HEK293 (cell line): ENCODE results near the gene DDX41.

Source experiments
- SCRT1 ChIP-seq: fragments of 450-650 bp; formaldehyde crosslinking; IDR thresholded peaks from 2 replicates; pipeline ENCODE4 v1.5.1; 2016; ENCODE audit warnings: missing biosample characterization, missing genetic modification characterization, borderline replicate concordance
- SCRT2 ChIP-seq: fragments of 450-650 bp; formaldehyde crosslinking; IDR thresholded peaks from 2 replicates; pipeline ENCODE4 v1.5.1; 2016; ENCODE audit warnings: missing biosample characterization, missing genetic modification characterization
- ZBTB21 ChIP-seq: fragments of 450-650 bp; formaldehyde crosslinking; IDR thresholded peaks from 2 replicates; pipeline ENCODE4 v1.5.1; 2017; ENCODE audit warnings: missing biosample characterization, missing genetic modification characterization
- ZFP69B ChIP-seq: fragments of 450-650 bp; formaldehyde crosslinking; IDR thresholded peaks from 2 replicates; pipeline ENCODE4 v1.5.1; 2016; ENCODE audit warnings: missing biosample characterization, missing genetic modification characterization
- ZNF175 ChIP-seq: fragments of 450-650 bp; formaldehyde crosslinking; IDR thresholded peaks from 2 replicates; pipeline ENCODE4 v1.5.1; 2016; ENCODE audit warnings: missing biosample characterization, missing genetic modification characterization
- ZNF19 ChIP-seq: fragments of 450-650 bp; formaldehyde crosslinking; IDR thresholded peaks from 2 replicates; pipeline ENCODE4; 2016; ENCODE audit warnings: missing biosample characterization, missing genetic modification characterization, low read depth
- ZNF274 ChIP-seq, 2 experiments: fragments of 200-500 bp in 1 of 2; fragments of 450-650 bp in 1 of 2; sonication (Bioruptor generic) in 1 of 2; formaldehyde crosslinking in 1 of 2; IDR thresholded peaks; 2 replicates each; pipeline versions ENCODE4 v1.5.1 to v1.6.1; 2014 to 2016; ENCODE audit warnings: borderline replicate concordance in 1 of 2, inconsistent platforms in 1 of 2, low read length in 1 of 2, missing biosample characterization in 1 of 2, missing genetic modification characterization in 1 of 2
- ZNF324 ChIP-seq: fragments of 450-650 bp; formaldehyde crosslinking; IDR thresholded peaks from 2 replicates; pipeline ENCODE4 v1.5.1; 2016; ENCODE audit warnings: missing biosample characterization, missing genetic modification characterization
- ZNF335 ChIP-seq: fragments of 450-650 bp; formaldehyde crosslinking; conservative IDR thresholded peaks from 2 replicates; pipeline ENCODE4 v1.5.1; 2016; ENCODE audit warnings: missing biosample characterization, missing genetic modification characterization
- ZNF350 ChIP-seq: fragments of 450-650 bp; formaldehyde crosslinking; IDR thresholded peaks from 2 replicates; pipeline ENCODE4 v1.5.0; 2017; ENCODE audit warnings: missing biosample characterization, mild to moderate bottlenecking, missing genetic modification characterization
- ZNF600 ChIP-seq: fragments of 450-650 bp; formaldehyde crosslinking; IDR thresholded peaks from 2 replicates; pipeline ENCODE4 v1.5.1; 2016; ENCODE audit warnings: missing biosample characterization, missing genetic modification characterization
- TF ChIP-seq, protein P1 (sequence below): fragments of 450-650 bp; formaldehyde crosslinking; IDR thresholded peaks from 2 replicates; pipeline ENCODE4 v1.5.1; 2017; ENCODE audit warnings: missing biosample characterization, missing genetic modification characterization
- TF ChIP-seq, protein P2 (sequence below): fragments of 450-650 bp; formaldehyde crosslinking; IDR thresholded peaks from 2 replicates; pipeline ENCODE4 v1.5.1; 2016; ENCODE audit warnings: missing biosample characterization, missing genetic modification characterization
- TF ChIP-seq, protein P3 (sequence below): fragments of 450-650 bp; formaldehyde crosslinking; IDR thresholded peaks from 2 replicates; pipeline ENCODE4 v1.5.1; 2016; ENCODE audit warnings: missing biosample characterization, missing genetic modification characterization
- TF ChIP-seq, protein P4 (sequence below): fragments of 450-650 bp; formaldehyde crosslinking; IDR thresholded peaks from 2 replicates; pipeline ENCODE4 v1.5.1; 2017; ENCODE audit warnings: missing biosample characterization, missing genetic modification characterization
- TF ChIP-seq, protein P5 (sequence below): fragments of 450-650 bp; formaldehyde crosslinking; IDR thresholded peaks from 2 replicates; pipeline ENCODE4 v1.5.1; 2016; ENCODE audit warnings: missing biosample characterization, missing genetic modification characterization
- TF ChIP-seq, protein P6 (sequence below): fragments of 450-650 bp; formaldehyde crosslinking; conservative IDR thresholded peaks from 2 replicates; pipeline ENCODE4 v1.5.1; 2016; ENCODE audit warnings: low read depth, missing biosample characterization, missing genetic modification characterization
- TF ChIP-seq, protein P7 (sequence below): fragments of 450-650 bp; formaldehyde crosslinking; IDR thresholded peaks from 2 replicates; pipeline ENCODE4 v1.5.1; 2016; ENCODE audit warnings: missing biosample characterization, missing genetic modification characterization, low read depth

DDX41 gene

DNA sequence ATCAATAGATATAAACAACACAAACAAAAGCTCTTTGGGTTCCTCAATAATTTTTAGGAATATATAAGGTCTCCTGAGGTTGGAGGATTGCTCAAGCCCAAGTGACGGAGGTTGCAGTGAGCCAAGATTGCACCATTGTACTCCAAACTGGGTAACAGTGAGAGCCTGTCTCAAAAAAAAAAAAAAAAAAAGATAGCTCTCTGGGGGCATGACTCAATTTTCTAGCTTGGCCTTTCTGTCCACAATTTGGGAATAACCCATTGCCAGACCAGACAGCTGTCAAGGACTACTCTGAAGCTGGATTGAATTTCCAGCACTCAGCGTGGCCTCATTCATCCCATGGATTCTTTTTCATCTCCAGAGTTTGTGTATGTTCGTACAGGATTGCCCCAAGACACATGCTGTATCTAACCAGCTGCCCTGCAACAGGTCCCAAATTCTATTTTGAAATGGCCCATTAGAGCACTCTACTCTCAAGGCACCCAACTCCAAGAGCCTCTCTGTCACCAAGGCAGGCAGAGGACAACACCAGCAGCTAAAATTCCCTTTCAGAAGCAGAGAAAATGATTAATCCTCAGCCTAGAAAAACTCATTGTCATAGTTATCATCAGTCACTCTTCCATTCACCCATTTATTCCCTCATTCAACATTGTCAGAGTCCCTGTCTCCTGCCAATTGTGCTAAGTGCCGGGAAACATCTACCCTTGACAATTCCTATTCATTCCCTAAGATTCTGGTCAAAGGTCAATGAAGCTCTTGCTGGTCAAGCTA lies 28.9 kb upstream of the DDX41 start (continued):
- TF ChIP-seq, protein P1, sequence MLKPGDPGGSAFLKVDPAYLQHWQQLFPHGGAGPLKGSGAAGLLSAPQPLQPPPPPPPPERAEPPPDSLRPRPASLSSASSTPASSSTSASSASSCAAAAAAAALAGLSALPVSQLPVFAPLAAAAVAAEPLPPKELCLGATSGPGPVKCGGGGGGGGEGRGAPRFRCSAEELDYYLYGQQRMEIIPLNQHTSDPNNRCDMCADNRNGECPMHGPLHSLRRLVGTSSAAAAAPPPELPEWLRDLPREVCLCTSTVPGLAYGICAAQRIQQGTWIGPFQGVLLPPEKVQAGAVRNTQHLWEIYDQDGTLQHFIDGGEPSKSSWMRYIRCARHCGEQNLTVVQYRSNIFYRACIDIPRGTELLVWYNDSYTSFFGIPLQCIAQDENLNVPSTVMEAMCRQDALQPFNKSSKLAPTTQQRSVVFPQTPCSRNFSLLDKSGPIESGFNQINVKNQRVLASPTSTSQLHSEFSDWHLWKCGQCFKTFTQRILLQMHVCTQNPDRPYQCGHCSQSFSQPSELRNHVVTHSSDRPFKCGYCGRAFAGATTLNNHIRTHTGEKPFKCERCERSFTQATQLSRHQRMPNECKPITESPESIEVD (tag by site-specific recombination), result 0 out of 2 replicates have a peak, but pooled peaks have one; percentile 36
- TF ChIP-seq ZNF19 (tag by site-specific recombination) (no peak), ZNF600 (peak; percentile 73), ZFP69B (tag by site-specific recombination) (0 out of 2 replicates have a peak, but pooled peaks have one; percentile 13), SCRT2 (peak; percentile 93), ZNF274 (IDR thresholded peaks at IDR 0.05; ENCODE audit: low read length) (no peak), ZNF274 (tag by site-specific recombination; IDR thresholded peaks at IDR 0.05; ENCODE audit: borderline replicate concordance) (no peak), ZNF335 (tag by site-specific recombination) (peak; percentile 37; the same call in 1 of the 2 replicates), SCRT1 (tag by site-specific recombination) (peak; percentile 56; the same call in 1 of the 2 replicates), ZNF175 (tag by site-specific recombination) (no peak), ZNF324 (tag by site-specific recombination) (peak; percentile 64; the same call in 1 of the 2 replicates), ZBTB21 (tag by site-specific recombination) (peak; percentile 59; the same call in 1 of the 2 replicates), ZNF350 (no peak)
- TF ChIP-seq, protein P2, sequence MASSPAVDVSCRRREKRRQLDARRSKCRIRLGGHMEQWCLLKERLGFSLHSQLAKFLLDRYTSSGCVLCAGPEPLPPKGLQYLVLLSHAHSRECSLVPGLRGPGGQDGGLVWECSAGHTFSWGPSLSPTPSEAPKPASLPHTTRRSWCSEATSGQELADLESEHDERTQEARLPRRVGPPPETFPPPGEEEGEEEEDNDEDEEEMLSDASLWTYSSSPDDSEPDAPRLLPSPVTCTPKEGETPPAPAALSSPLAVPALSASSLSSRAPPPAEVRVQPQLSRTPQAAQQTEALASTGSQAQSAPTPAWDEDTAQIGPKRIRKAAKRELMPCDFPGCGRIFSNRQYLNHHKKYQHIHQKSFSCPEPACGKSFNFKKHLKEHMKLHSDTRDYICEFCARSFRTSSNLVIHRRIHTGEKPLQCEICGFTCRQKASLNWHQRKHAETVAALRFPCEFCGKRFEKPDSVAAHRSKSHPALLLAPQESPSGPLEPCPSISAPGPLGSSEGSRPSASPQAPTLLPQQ (tag by site-specific recombination), result 0 out of 2 replicates have a peak, but pooled peaks have one; percentile 25
- TF ChIP-seq, protein P3, sequence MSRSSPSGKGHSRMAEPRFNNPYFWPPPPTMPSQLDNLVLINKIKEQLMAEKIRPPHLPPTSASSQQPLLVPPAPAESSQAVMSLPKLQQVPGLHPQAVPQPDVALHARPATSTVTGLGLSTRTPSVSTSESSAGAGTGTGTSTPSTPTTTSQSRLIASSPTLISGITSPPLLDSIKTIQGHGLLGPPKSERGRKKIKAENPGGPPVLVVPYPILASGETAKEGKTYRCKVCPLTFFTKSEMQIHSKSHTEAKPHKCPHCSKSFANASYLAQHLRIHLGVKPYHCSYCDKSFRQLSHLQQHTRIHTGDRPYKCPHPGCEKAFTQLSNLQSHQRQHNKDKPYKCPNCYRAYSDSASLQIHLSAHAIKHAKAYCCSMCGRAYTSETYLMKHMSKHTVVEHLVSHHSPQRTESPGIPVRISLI (tag by site-specific recombination), result peak; percentile 84
- TF ChIP-seq, protein P4, sequence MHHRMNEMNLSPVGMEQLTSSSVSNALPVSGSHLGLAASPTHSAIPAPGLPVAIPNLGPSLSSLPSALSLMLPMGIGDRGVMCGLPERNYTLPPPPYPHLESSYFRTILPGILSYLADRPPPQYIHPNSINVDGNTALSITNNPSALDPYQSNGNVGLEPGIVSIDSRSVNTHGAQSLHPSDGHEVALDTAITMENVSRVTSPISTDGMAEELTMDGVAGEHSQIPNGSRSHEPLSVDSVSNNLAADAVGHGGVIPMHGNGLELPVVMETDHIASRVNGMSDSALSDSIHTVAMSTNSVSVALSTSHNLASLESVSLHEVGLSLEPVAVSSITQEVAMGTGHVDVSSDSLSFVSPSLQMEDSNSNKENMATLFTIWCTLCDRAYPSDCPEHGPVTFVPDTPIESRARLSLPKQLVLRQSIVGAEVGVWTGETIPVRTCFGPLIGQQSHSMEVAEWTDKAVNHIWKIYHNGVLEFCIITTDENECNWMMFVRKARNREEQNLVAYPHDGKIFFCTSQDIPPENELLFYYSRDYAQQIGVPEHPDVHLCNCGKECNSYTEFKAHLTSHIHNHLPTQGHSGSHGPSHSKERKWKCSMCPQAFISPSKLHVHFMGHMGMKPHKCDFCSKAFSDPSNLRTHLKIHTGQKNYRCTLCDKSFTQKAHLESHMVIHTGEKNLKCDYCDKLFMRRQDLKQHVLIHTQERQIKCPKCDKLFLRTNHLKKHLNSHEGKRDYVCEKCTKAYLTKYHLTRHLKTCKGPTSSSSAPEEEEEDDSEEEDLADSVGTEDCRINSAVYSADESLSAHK (tag by site-specific recombination), result no peak
- TF ChIP-seq, protein P5, sequence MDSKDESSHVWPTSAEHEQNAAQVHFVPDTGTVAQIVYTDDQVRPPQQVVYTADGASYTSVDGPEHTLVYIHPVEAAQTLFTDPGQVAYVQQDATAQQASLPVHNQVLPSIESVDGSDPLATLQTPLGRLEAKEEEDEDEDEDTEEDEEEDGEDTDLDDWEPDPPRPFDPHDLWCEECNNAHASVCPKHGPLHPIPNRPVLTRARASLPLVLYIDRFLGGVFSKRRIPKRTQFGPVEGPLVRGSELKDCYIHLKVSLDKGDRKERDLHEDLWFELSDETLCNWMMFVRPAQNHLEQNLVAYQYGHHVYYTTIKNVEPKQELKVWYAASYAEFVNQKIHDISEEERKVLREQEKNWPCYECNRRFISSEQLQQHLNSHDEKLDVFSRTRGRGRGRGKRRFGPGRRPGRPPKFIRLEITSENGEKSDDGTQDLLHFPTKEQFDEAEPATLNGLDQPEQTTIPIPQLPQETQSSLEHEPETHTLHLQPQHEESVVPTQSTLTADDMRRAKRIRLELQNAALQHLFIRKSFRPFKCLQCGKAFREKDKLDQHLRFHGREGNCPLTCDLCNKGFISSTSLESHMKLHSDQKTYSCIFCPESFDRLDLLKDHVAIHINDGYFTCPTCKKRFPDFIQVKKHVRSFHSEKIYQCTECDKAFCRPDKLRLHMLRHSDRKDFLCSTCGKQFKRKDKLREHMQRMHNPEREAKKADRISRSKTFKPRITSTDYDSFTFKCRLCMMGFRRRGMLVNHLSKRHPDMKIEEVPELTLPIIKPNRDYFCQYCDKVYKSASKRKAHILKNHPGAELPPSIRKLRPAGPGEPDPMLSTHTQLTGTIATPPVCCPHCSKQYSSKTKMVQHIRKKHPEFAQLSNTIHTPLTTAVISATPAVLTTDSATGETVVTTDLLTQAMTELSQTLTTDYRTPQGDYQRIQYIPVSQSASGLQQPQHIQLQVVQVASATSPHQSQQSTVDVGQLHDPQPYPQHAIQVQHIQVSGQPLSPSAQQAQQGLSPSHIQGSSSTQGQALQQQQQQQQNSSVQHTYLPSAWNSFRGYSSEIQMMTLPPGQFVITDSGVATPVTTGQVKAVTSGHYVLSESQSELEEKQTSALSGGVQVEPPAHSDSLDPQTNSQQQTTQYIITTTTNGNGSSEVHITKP (tag by site-specific recombination), result peak; percentile 70
- TF ChIP-seq, protein P6, sequence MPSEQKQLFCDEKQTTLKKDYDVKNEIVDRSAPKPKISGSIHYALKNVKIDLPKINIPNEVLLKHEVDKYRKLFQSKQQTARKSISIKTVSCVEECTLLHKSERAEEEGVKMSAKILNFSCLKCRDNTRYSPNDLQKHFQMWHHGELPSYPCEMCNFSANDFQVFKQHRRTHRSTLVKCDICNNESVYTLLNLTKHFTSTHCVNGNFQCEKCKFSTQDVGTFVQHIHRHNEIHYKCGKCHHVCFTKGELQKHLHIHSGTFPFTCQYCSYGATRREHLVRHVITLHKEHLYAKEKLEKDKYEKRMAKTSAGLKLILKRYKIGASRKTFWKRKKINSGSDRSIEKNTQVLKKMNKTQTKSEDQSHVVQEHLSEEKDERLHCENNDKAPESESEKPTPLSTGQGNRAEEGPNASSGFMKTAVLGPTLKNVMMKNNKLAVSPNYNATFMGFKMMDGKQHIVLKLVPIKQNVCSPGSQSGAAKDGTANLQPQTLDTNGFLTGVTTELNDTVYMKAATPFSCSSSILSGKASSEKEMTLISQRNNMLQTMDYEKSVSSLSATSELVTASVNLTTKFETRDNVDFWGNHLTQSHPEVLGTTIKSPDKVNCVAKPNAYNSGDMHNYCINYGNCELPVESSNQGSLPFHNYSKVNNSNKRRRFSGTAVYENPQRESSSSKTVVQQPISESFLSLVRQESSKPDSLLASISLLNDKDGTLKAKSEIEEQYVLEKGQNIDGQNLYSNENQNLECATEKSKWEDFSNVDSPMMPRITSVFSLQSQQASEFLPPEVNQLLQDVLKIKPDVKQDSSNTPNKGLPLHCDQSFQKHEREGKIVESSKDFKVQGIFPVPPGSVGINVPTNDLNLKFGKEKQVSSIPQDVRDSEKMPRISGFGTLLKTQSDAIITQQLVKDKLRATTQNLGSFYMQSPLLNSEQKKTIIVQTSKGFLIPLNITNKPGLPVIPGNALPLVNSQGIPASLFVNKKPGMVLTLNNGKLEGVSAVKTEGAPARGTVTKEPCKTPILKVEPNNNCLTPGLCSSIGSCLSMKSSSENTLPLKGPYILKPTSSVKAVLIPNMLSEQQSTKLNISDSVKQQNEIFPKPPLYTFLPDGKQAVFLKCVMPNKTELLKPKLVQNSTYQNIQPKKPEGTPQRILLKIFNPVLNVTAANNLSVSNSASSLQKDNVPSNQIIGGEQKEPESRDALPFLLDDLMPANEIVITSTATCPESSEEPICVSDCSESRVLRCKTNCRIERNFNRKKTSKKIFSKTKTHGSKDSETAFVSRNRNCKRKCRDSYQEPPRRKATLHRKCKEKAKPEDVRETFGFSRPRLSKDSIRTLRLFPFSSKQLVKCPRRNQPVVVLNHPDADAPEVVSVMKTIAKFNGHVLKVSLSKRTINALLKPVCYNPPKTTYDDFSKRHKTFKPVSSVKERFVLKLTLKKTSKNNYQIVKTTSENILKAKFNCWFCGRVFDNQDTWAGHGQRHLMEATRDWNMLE (tag by site-specific recombination), result 0 out of 2 replicates have a peak, but pooled peaks have one; percentile 18
- TF ChIP-seq, protein P7, sequence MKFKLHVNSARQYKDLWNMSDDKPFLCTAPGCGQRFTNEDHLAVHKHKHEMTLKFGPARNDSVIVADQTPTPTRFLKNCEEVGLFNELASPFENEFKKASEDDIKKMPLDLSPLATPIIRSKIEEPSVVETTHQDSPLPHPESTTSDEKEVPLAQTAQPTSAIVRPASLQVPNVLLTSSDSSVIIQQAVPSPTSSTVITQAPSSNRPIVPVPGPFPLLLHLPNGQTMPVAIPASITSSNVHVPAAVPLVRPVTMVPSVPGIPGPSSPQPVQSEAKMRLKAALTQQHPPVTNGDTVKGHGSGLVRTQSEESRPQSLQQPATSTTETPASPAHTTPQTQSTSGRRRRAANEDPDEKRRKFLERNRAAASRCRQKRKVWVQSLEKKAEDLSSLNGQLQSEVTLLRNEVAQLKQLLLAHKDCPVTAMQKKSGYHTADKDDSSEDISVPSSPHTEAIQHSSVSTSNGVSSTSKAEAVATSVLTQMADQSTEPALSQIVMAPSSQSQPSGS (tag by site-specific recombination), result peak; percentile 70
